Measurements from ENCODE around the gene HINFP. TPM values are rescaled to one million over a fixed set of nuclear protein-coding genes. Genes with fewer than 3 reads are reported as not detected.
A peak's percentile ranks its signal among the peaks of the same experiment; 100 is the strongest.
"Not testable (repeated sequence)": the region's sequence is repeated elsewhere in the genome, so short reads cannot be mapped to it uniquely, and the experiment has no call there.

HINFP gene
- total RNA-seq, 1 donor from 2014 or later: 30.4 TPM

GRCh38 chr11:119095066-119095880, 26.1 kb upstream of the HINFP start:
- intact Hi-C loops (cut with DNase I): no loop called here
- peak; percentile 99 for DNase-seq (ENCODE audit: low spot score)

DNA sequence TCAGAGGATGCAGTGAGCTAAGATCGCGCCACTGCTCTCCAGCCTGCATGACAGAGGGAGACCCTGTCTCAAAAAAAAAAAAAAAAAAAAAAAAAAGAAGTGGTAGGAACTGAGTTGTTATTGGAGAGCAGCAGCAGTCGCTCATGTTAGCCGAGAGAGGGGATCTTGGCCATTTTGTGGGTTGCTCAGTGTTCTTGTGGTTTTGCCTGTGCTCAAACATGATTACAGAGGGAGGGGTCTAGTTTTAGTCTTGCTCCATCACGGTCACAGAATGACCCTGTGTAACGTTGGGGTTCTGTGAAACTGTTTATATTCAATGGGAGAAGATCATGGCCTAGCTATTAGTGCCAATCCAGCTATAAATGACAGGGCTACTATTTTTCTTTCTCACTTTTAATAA, 21.7 kb upstream of the HINFP start:
- intact Hi-C loops (cut with DNase I): no loop called here
- ATAC-seq (no peak), DNase-seq (ENCODE audit: low spot score) (no peak)

More at GRCh38 chr11:119095066-119095880, 26.1 kb upstream of the HINFP start:
- ATAC-seq: peak; percentile 98

DNA sequence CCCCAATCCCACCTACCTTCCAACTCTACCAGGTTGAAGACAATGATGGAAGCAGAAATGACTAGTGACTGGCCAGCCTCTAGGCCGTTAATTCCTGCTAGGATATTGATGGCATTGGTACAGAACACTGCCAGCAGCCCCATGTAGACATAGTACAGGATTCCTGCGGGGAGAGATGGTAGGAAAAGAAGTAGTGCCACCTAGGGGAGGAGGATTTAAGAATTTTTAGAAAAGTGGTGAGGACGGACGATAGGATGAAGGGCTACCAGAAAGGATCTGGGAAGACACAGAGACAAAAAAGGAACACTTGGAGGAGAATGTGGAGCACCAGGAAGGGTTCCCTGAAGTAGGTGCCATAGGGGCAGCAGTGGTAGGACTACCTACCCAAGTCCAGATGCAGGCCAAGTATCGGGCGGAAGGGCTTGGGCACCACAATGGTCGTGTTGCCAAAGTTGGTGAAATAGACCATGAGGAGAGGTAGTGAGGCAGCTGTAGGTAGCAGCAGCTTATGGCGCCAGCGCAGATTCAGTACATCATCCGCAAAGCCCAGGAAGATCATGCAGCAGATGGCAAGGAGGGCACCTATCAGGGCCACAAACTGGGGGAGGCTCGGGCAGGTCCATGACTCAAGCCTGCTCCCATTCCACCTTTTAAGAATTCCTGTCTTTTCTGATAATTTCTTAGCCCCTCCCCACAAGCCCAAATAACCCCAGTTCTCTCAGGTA, 21.0 kb upstream of the HINFP start:
- DNase-seq (ENCODE audit: low spot score): no peak
- intact Hi-C loops (cut with DNase I): no loop called here
- no peak for ATAC-seq

DNA sequence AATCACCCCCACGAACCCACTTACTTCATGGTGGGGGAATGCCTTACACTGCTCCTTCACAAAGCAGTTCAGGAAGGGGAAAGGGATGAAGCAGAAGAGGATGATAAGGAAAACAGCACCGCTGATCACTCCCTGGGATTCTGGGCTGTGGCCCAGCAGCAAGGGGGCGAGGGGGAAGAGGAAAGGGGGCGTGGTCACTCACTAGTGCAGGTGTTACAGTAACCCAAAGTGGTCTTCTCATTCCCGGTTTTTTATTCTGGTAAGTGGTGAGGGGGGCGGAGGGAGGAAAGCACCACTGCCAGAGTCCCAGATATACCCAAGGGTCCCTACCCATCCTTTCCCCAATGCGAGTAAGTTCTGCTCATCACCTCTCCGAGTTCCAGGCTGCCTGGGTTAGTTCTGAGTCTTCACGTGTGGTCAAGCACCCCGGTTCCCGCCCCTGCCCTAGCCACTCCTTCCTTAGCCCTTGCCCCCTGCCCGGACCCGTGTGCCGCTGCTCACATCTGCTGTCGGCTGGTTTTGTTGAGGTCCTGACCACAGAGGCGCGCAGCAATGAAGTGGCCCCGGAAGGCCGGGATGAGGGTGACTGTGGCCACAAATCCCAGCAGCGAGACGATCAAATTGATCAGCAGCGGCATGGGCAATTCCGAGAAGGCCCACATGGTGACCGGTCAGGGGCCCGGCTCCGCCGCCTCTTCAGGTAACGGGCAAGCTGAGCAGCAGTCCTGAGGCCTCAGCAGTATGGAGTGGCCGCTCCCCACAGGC, 20.2 kb upstream of the HINFP start:
- DNase-seq (ENCODE audit: low spot score): no peak
- intact Hi-C loops (cut with DNase I): no loop called here
- peak; percentile 4 for ATAC-seq

GRCh38 chr11:119101759-119102423, 19.5 kb upstream of the HINFP start, which contains the start of gene DPAGT1:
DPAGT1 (minus strand) TSS chr11:119101853; CDS start chr11:119101655, 198 bp downstream.
- intact Hi-C loops (cut with DNase I): no loop called here
- ATAC-seq (peak; percentile 96), DNase-seq (ENCODE audit: low spot score) (peak; percentile 91)

DNA sequence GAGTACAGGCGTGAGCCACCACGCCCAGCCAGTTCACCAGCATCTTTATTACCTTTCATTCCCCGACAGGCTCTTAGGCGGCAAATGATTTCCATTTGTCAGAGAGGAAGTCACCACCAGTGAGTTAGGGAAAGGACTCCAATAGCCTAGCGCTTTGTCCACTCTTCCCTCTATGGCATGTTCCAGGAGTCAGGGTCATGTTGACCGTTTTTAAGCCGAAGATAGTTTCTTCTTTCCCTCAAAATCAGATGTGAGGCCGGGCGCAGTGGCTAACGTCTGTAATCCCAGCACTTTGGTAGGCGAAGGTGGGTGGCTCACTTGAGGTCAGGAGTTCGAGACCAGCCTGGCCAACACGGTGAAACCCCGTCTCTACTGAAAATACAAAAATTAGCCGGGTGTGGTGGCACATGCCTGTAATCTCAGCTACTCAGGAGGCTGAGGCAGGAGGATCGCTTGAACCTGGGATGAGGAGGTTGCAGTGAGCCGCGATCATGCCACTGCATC, 18.2 kb upstream of the HINFP start:
- ATAC-seq; DNase-seq (ENCODE audit: low spot score); intact Hi-C loops (cut with DNase I): not testable (repeated sequence)

DNA sequence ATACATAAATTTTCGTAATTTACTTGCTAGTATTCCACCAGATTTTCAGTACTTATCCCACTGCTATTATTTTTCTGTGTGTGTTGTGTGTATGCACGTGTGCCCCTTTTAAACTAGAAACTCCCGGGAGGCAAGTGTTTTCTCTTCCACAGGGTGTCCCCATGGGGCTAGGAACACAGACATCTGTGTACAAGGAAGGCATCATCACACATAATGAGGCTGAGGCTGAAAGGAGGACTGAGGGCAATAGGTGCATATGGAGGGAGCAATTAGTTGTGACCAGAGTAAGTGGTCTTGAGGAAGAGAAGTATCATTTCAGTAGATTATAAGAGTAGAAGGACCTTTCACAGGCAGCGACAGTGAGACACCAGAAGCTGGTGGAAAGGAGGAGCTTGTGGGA, 17.6 kb upstream of the HINFP start:
- intact Hi-C loops (cut with DNase I): no loop called here
- no peak for ATAC-seq
- no peak for DNase-seq (ENCODE audit: low spot score)

- DNase-seq (ENCODE audit: low spot score) (peak; percentile 91), ATAC-seq (peak; percentile 92)
- intact Hi-C loops (cut with DNase I): no loop called here
These were observed 14.5 kb upstream of the HINFP start, which contains the start of gene C2CD2L for GRCh38 chr11:119106564-119107537. C2CD2L (plus strand) TSS chr11:119107344; CDS start chr11:119107742, 398 bp downstream.

DNA sequence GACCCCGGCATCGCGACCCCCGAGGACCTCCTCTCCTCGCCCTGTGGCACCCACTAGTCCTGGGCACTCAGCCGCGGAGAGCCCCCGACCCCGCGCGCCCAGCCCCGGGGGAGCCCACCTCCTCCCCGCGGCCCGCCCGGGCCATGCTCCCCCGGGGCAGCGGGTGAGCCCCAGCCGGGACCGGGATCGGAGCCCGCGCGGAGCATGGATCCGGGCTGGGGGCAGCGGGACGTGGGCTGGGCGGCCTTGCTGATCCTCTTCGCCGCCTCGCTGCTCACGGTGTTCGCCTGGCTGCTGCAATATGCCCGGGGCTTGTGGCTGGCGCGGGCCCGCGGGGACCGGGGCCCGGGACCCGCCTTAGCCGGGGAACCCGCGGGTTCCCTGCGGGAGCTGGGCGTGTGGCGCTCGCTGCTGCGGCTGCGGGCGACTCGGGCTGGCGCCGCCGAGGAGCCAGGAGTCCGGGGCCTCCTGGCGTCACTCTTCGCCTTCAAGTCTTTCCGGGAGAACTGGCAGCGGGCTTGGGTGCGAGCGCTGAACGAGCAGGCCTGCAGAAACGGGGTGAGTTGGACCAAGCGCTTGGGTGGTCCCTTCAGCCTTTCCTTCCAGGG, 13.7 kb upstream of the HINFP start:
- ATAC-seq (no peak), DNase-seq (ENCODE audit: low spot score) (no peak)
- intact Hi-C loops (cut with DNase I): loop anchor here (2.0 kb wide), 1 partner anchor 57 kb away; no protein-coding TSS in a partner anchor

DNA sequence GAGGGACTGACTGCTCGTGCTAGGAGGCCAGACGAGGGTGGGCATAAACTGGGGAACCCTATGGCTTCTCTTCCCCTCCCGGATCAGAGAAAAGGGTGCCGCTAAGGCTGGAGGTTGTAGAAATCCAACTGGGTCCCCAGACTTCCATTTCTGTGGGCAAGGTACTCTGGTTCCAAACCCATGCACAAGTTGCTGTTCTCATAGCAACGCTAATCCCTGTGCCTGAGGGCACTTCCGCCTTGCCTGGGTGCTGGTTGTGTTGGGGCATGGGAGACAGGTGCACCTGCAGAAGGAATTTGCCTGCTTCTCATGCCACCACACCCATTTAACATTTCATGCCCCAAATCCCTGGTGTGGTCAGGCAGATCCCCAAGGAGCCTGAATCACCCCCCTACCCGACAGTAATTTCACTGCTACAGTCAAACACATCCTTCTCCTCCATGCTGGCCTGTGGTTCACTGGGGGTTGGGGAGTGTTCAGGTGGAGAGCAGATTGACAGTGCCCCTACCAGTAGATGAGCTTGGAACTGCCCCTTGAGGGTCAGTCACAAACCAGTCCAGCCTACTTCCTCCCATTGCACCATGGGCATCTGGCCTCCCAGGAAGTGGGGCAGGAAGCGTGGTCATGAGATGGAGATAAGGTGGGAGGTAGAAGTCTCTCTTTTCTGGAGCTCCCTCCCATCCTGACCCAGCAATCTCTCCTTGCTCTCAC, 13.1 kb upstream of the HINFP start:
- intact Hi-C loops (cut with DNase I): loop anchor here (2.0 kb wide), 1 partner anchor 56 kb away; no protein-coding TSS in a partner anchor
- ATAC-seq (no peak), DNase-seq (ENCODE audit: low spot score) (no peak)

GRCh38 chr11:119108857-119109221, 12.5 kb upstream of the HINFP start:
- no peak for DNase-seq (ENCODE audit: low spot score)
- ATAC-seq: no peak
- intact Hi-C loops (cut with DNase I): loop anchor here (2.0 kb wide), 1 partner anchor 56 kb away; no protein-coding TSS in a partner anchor

DNA sequence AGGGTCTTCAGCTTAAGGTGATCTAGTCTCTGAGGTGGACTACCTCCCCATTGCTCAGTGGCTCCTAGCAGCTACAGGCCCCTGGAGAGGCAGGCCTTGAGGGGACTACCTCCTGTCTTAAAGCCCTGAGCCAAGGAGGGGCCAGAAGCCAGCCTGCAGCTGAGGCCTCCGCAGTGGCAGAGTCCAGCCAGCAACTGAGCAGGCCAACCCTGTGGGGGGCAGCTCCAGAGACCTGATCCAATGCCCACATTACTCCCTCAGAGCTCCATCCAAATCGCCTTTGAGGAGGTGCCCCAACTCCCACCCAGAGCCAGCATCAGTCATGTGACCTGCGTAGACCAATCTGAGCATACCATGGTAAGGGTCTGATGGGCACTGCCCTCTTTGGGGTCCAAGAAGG, 11.5 kb upstream of the HINFP start:
- intact Hi-C loops (cut with DNase I): loop anchor here (2.0 kb wide), 1 partner anchor 55 kb away; no protein-coding TSS in a partner anchor
- no peak for ATAC-seq
- no peak for DNase-seq (ENCODE audit: low spot score)

DNA sequence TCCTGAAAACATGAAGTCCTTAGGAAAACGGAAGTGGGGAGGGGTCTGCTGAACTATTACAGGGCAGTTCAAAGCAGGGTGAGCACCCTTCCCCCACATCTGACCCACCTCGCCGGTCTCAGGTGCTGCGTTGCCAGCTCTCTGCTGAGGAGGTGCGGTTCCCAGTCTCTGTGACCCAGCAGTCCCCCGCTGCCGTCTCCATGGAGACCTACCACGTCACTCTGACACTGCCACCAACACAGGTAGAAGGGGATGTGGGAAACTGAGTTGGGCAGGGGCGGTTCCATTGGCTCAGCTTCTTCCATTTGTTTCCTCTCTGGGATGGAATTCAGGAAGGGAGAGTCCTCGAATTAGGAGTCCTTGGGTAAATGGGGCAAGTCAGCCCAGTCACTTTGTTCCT, 10.9 kb upstream of the HINFP start:
- ATAC-seq: no peak
- DNase-seq (ENCODE audit: low spot score): no peak
- intact Hi-C loops (cut with DNase I): no loop called here

DNA sequence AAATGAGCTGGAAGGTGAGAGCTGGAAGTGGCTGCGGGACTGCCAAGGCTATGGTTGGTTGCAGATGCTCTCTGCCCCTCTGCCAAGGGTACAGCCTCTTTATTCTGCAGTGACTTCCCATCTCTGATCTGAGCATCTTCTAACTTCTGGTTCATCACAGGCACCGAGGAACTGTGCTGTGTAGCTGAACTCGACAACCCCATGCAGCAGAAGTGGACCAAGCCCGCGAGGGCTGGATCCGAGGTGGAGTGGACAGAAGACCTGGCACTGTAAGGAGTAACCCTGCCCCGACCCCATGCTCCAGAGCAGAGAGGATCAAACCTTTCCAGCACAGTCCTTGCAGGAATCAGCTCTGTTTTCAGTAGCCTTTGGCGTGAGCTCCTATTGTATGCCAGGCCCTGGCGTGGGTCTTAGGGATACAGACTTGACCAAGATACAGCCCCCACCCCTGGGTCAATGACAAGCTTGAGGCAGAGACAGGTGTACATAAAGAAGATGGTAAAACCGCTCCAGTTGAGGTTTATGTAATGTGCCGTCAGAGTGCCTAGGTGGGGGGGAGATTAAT, 9.9 kb upstream of the HINFP start:
- ATAC-seq (no peak), DNase-seq (ENCODE audit: low spot score) (no peak)
- intact Hi-C loops (cut with DNase I): no loop called here

- DNase-seq (ENCODE audit: low spot score) (no peak), ATAC-seq (no peak)
- intact Hi-C loops (cut with DNase I): no loop called here
These were observed 8.9 kb upstream of the HINFP start for GRCh38 chr11:119112314-119113020.
